Activated CD4-positive, alpha-beta T cell treated with anti-CD3 and anti-CD28 coated beads for 36 hours (primary cell): ENCODE data around the gene MID1. TPM values are rescaled to one million over a fixed set of nuclear protein-coding genes. Genes with fewer than 3 reads are reported as not detected.

ENCODE experiments used
- ATAC-seq: fragments of 200-7000 bp; cut with Tn5 transposase; one replicate; pipeline ENCODE4 v1.10.0; 2021; ENCODE audit warnings: mild to moderate bottlenecking, moderate library complexity
- CTCF ChIA-PET: fragments of 350-600 bp; sonication (Branson Sonifier 250); formaldehyde crosslinking; loops from one replicate; lab custom pipeline; 2021; ENCODE audit warnings: antibody characterized with exemption; lab: Charles Lee
- POLR2A ChIA-PET: fragments of 350-600 bp; sonication (Branson Sonifier 250); formaldehyde crosslinking; loops from one replicate; lab custom pipeline; 2021; ENCODE audit warnings: antibody characterized with exemption, inconsistent platforms; lab: Charles Lee
- DNase-seq: peaks from one replicate; pipeline ENCODE4 v3.0.0-alpha.2; 2020
- H3K27ac Mint-ChIP-seq: one replicate; pipeline ENCODE4 v1.8.0; 2021; ENCODE audit warnings: mixed read lengths
- H3K27me3 Mint-ChIP-seq: one replicate; pipeline ENCODE4 v1.8.0; 2021; ENCODE audit warnings: mixed read lengths
- H3K36me3 Mint-ChIP-seq: one replicate; pipeline ENCODE4 v1.8.0; 2021; ENCODE audit warnings: low read depth, mixed read lengths
- H3K4me1 Mint-ChIP-seq: one replicate; pipeline ENCODE4 v1.8.0; 2021; ENCODE audit warnings: mixed read lengths
- H3K4me3 Mint-ChIP-seq: one replicate; pipeline ENCODE4 v1.8.0; 2021; ENCODE audit warnings: mild to moderate bottlenecking, moderate library complexity, mixed read lengths
- H3K9me3 Mint-ChIP-seq: one replicate; pipeline ENCODE4 v1.8.0; 2021; ENCODE audit warnings: low read depth, mixed read lengths
- intact Hi-C, 2 experiments: fragments of 100-400 bp; cut with DNase I in 1 of 2; cut with micrococcal nuclease in 1 of 2; formaldehyde crosslinking; loops; one replicate each; pipeline versions ENCODE4 v1.14.2 to v1.15.1; 2022 to 2024; cut with DNase I, micrococcal nuclease
- total RNA-seq, 2 experiments: library from RNA; stranded (reverse); gene quantifications; one replicate each; pipeline ENCODE4 v1.2.3, GENCODE V29; 2021

Gene MID1
- total RNA-seq, 2 experiments from 2014 or later = 0.37 to 0.43 TPM

GRCh38 chrX:10519278-10519677 is 101.1 kb downstream of the MID1 start:
- Mint-ChIP-seq H3K36me3 (no peaks in the 10 kb centered on the region), H3K4me3 (no peak overlapping the region), H3K27me3 (no peaks in the 10 kb centered on the region), H3K9me3 (no peaks in the 10 kb centered on the region), H3K27ac (no peak overlapping the region), H3K4me1 (no peaks in the 10 kb centered on the region)
- no peak for DNase-seq
- intact Hi-C loops = no loop called here
- ATAC-seq = no peak
- ChIA-PET CTCF (no interaction called here), POLR2A (no interaction called here)

- H3K27me3 Mint-ChIP-seq = no peaks in the 10 kb centered on the region
- H3K36me3 Mint-ChIP-seq = no peaks in the 10 kb centered on the region
- no peak overlapping the region for H3K27ac Mint-ChIP-seq
- ATAC-seq (no peak), DNase-seq (no peak)
- ChIA-PET CTCF (no interaction called here), POLR2A (no interaction called here)
- no peaks in the 10 kb centered on the region for H3K4me1 Mint-ChIP-seq
- intact Hi-C loops = no loop called here
- H3K9me3 Mint-ChIP-seq = no peaks in the 10 kb centered on the region
- H3K4me3 Mint-ChIP-seq = no peak overlapping the region
Measured at GRCh38 chrX:10518073-10518472, 102.3 kb downstream of the MID1 start.

- intact Hi-C loops = no loop called here
- Mint-ChIP-seq H3K9me3 (no peaks in the 10 kb centered on the region), H3K27me3 (no peaks in the 10 kb centered on the region), H3K4me3 (no peak overlapping the region), H3K27ac (no peak overlapping the region), H3K4me1 (no peaks in the 10 kb centered on the region), H3K36me3 (no peaks in the 10 kb centered on the region)
- ATAC-seq (no peak), DNase-seq (no peak)
- POLR2A ChIA-PET = no interaction called here
- CTCF ChIA-PET = no interaction called here
Measured at GRCh38 chrX:10516781-10517322, 103.5 kb downstream of the MID1 start.

GRCh38 chrX:10514891-10515290 is 105.5 kb downstream of the MID1 start:
- Mint-ChIP-seq H3K4me3 (no peak overlapping the region), H3K36me3 (no peaks in the 10 kb centered on the region), H3K9me3 (no peaks in the 10 kb centered on the region), H3K27ac (no peak overlapping the region), H3K4me1 (no peaks in the 10 kb centered on the region), H3K27me3 (no peaks in the 10 kb centered on the region)
- DNase-seq = no peak
- ChIA-PET CTCF (no interaction called here), POLR2A (no interaction called here)
- no peak for ATAC-seq
- intact Hi-C loops = no loop called here

- no peaks in the 10 kb centered on the region for H3K27me3 Mint-ChIP-seq
- ATAC-seq (no peak), DNase-seq (no peak)
- POLR2A ChIA-PET = no interaction called here
- CTCF ChIA-PET = no interaction called here
- no peak overlapping the region for H3K27ac Mint-ChIP-seq
- no peak overlapping the region for H3K4me3 Mint-ChIP-seq
- H3K9me3 Mint-ChIP-seq = no peaks in the 10 kb centered on the region
- no peaks in the 10 kb centered on the region for H3K4me1 Mint-ChIP-seq
- intact Hi-C loops = no loop called here
- no peaks in the 10 kb centered on the region for H3K36me3 Mint-ChIP-seq
Measured at GRCh38 chrX:10513974-10514373, 106.4 kb downstream of the MID1 start.

- no peaks in the 10 kb centered on the region for H3K36me3 Mint-ChIP-seq
- H3K4me1 Mint-ChIP-seq = no peaks in the 10 kb centered on the region
- ChIA-PET CTCF (no interaction called here), POLR2A (no interaction called here)
- intact Hi-C loops = no loop called here
- no peaks in the 10 kb centered on the region for H3K9me3 Mint-ChIP-seq
- H3K4me3 Mint-ChIP-seq = no peak overlapping the region
- no peak for DNase-seq
- H3K27me3 Mint-ChIP-seq = no peaks in the 10 kb centered on the region
- ATAC-seq = no peak
- H3K27ac Mint-ChIP-seq = no peak overlapping the region
Measured at GRCh38 chrX:10512741-10513140, 107.6 kb downstream of the MID1 start.

GRCh38 chrX:10512258-10512657 is 108.1 kb downstream of the MID1 start:
- H3K27ac Mint-ChIP-seq = no peak overlapping the region
- POLR2A ChIA-PET = no interaction called here
- DNase-seq (no peak), ATAC-seq (no peak)
- intact Hi-C loops = no loop called here
- CTCF ChIA-PET = no interaction called here
- H3K4me1 Mint-ChIP-seq = no peaks in the 10 kb centered on the region
- no peak overlapping the region for H3K4me3 Mint-ChIP-seq
- no peaks in the 10 kb centered on the region for H3K27me3 Mint-ChIP-seq
- H3K9me3 Mint-ChIP-seq = no peaks in the 10 kb centered on the region
- no peaks in the 10 kb centered on the region for H3K36me3 Mint-ChIP-seq

GRCh38 chrX:10509397-10509796 is 111.0 kb downstream of the MID1 start:
- Mint-ChIP-seq H3K4me3 (no peak overlapping the region), H3K9me3 (no peaks in the 10 kb centered on the region), H3K36me3 (no peaks in the 10 kb centered on the region), H3K4me1 (no peaks in the 10 kb centered on the region), H3K27me3 (no peaks in the 10 kb centered on the region), H3K27ac (no peak overlapping the region)
- DNase-seq (no peak), ATAC-seq (no peak)
- intact Hi-C loops = no loop called here
- ChIA-PET CTCF (no interaction called here), POLR2A (no interaction called here)

GRCh38 chrX:10508891-10509290 is 111.5 kb downstream of the MID1 start:
- Mint-ChIP-seq H3K27ac (no peak overlapping the region), H3K4me3 (no peak overlapping the region), H3K36me3 (no peaks in the 10 kb centered on the region), H3K9me3 (no peaks in the 10 kb centered on the region), H3K27me3 (no peaks in the 10 kb centered on the region), H3K4me1 (no peaks in the 10 kb centered on the region)
- intact Hi-C loops = no loop called here
- ChIA-PET POLR2A (no interaction called here), CTCF (no interaction called here)
- DNase-seq = no peak
- ATAC-seq = no peak

GRCh38 chrX:10507876-10508275 is 112.5 kb downstream of the MID1 start:
- no peak overlapping the region for H3K27ac Mint-ChIP-seq
- CTCF ChIA-PET = no interaction called here

GRCh38 chrX:10507181-10507580 is 113.2 kb downstream of the MID1 start:
- Mint-ChIP-seq H3K4me3 (no peak overlapping the region), H3K9me3 (no peaks in the 10 kb centered on the region), H3K4me1 (no peaks in the 10 kb centered on the region), H3K36me3 (no peaks in the 10 kb centered on the region), H3K27ac (no peak overlapping the region), H3K27me3 (no peaks in the 10 kb centered on the region)
- ChIA-PET CTCF (no interaction called here), POLR2A (no interaction called here)
- intact Hi-C loops = no loop called here
- ATAC-seq (no peak), DNase-seq (no peak)

More at GRCh38 chrX:10507876-10508275, 112.5 kb downstream of the MID1 start:
- intact Hi-C loops = no loop called here
- DNase-seq (no peak), ATAC-seq (no peak)
- H3K36me3 Mint-ChIP-seq = no peaks in the 10 kb centered on the region
- no peaks in the 10 kb centered on the region for H3K27me3 Mint-ChIP-seq
- no peaks in the 10 kb centered on the region for H3K9me3 Mint-ChIP-seq
- POLR2A ChIA-PET = no interaction called here
- H3K4me3 Mint-ChIP-seq = no peak overlapping the region
- no peaks in the 10 kb centered on the region for H3K4me1 Mint-ChIP-seq

- Mint-ChIP-seq H3K27ac (no peak overlapping the region), H3K36me3 (no peaks in the 10 kb centered on the region), H3K4me1 (no peaks in the 10 kb centered on the region), H3K9me3 (no peaks in the 10 kb centered on the region), H3K27me3 (no peaks in the 10 kb centered on the region), H3K4me3 (no peak overlapping the region)
- ChIA-PET CTCF (no interaction called here), POLR2A (no interaction called here)
- DNase-seq (no peak), ATAC-seq (no peak)
- intact Hi-C loops = no loop called here
Measured at GRCh38 chrX:10506781-10507180, 113.6 kb downstream of the MID1 start.

GRCh38 chrX:10505726-10506125 is 114.7 kb downstream of the MID1 start:
- no peak for ATAC-seq
- no peaks in the 10 kb centered on the region for H3K4me1 Mint-ChIP-seq
- ChIA-PET POLR2A (no interaction called here), CTCF (no interaction called here)
- no peak for DNase-seq
- no peaks in the 10 kb centered on the region for H3K9me3 Mint-ChIP-seq
- H3K36me3 Mint-ChIP-seq = no peaks in the 10 kb centered on the region
- no peak overlapping the region for H3K27ac Mint-ChIP-seq
- intact Hi-C loops = no loop called here
- no peak overlapping the region for H3K4me3 Mint-ChIP-seq
- no peaks in the 10 kb centered on the region for H3K27me3 Mint-ChIP-seq
